Mesenchymal stem cell (in vitro differentiated cells and primary cell): ENCODE measurements around the gene HIPK2.

ENCODE experiments used
- DNase-seq: peaks from one replicate; pipeline ENCODE4 v3.0.0-alpha.2; 2013
- H2AFZ ChIP-seq: one replicate; pipeline ENCODE4 v1.6.1; 2013; ENCODE audit warnings: low read depth, mild to moderate bottlenecking, control low read depth, inconsistent platforms, low read length, moderate library complexity
- H2AK5ac ChIP-seq: 2 replicates; pipeline ENCODE4 v1.6.1; 2013; ENCODE audit warnings: low read length, moderate library complexity, mild to moderate bottlenecking, inconsistent platforms; ENCODE audit not compliant: severe bottlenecking
- H2BK120ac ChIP-seq: one replicate; pipeline ENCODE4 v1.6.1; 2013; ENCODE audit warnings: low read depth, mild to moderate bottlenecking, inconsistent platforms, low read length, moderate library complexity
- H2BK12ac ChIP-seq, 2 experiments: one replicate each; pipeline ENCODE4 v1.6.1; 2013; ENCODE audit warnings: inconsistent platforms in 2 of 2, low read length in 2 of 2, mild to moderate bottlenecking in 2 of 2, moderate library complexity in 2 of 2, control low read depth in 1 of 2
- H2BK15ac ChIP-seq: one replicate; pipeline ENCODE4 v1.6.1; 2013; ENCODE audit warnings: mild to moderate bottlenecking, low read depth, inconsistent platforms; ENCODE audit not compliant: poor library complexity, severe bottlenecking
- H2BK5ac ChIP-seq: 2 replicates; pipeline ENCODE4 v1.6.1; 2013; ENCODE audit warnings: low read depth, mild to moderate bottlenecking, low read length, control low read depth, inconsistent platforms; ENCODE audit not compliant: poor library complexity, severe bottlenecking
- H3K14ac ChIP-seq, 2 experiments: one replicate each; pipeline ENCODE4 v1.6.1; 2013; ENCODE audit warnings: inconsistent platforms in 2 of 2, low read length in 2 of 2, control low read depth in 1 of 2, mild to moderate bottlenecking in 1 of 2, moderate library complexity in 1 of 2
- H3K18ac ChIP-seq, 2 experiments: one replicate each; pipeline ENCODE4 v1.6.1; 2013; ENCODE audit warnings: inconsistent platforms in 2 of 2, low read length in 2 of 2, control low read depth in 1 of 2, low read depth in 1 of 2, mild to moderate bottlenecking in 1 of 2
- H3K23ac ChIP-seq, 2 experiments: one replicate each; pipeline ENCODE4 v1.6.1; 2013; ENCODE audit warnings: inconsistent platforms in 2 of 2, low read length in 2 of 2, mild to moderate bottlenecking in 2 of 2, moderate library complexity in 2 of 2, control low read depth in 1 of 2
- H3K27ac ChIP-seq: 2 replicates; pipeline ENCODE4 v1.5.1; 2013; ENCODE audit warnings: mild to moderate bottlenecking, moderate library complexity, low read length, control low read depth, inconsistent platforms; ENCODE audit not compliant: poor library complexity, severe bottlenecking
- H3K27me3 ChIP-seq, 2 experiments: 2 replicates each; pipeline versions ENCODE4 v1.6.1 to v1.7.0; 2013; ENCODE audit warnings: low read length in 2 of 2, mild to moderate bottlenecking in 2 of 2, moderate library complexity in 2 of 2, control low read depth in 1 of 2, inconsistent platforms in 1 of 2; ENCODE audit not compliant: control insufficient read depth in 1 of 2, insufficient read depth in 1 of 2
- H3K36me3 ChIP-seq, 2 experiments: 2 replicates each; pipeline versions ENCODE4 v1.6.1 to v1.7.0; 2013; ENCODE audit warnings: low read length in 2 of 2, control low read depth in 1 of 2, inconsistent platforms in 1 of 2, low read depth in 1 of 2, mild to moderate bottlenecking in 1 of 2; ENCODE audit not compliant: insufficient read depth in 2 of 2, control insufficient read depth in 1 of 2
- H3K4ac ChIP-seq, 2 experiments: one replicate each; pipeline ENCODE4 v1.6.1; 2013; ENCODE audit warnings: inconsistent platforms in 2 of 2, low read length in 2 of 2, mild to moderate bottlenecking in 2 of 2, moderate library complexity in 2 of 2, control low read depth in 1 of 2, low read depth in 1 of 2
- H3K4me1 ChIP-seq: 2 replicates; pipeline ENCODE4 v1.6.1; 2013; ENCODE audit warnings: low read depth, low read length, control low read depth; ENCODE audit not compliant: control insufficient read depth, insufficient read depth
- H3K4me2 ChIP-seq: 2 replicates; pipeline ENCODE4 v1.6.1; 2013; ENCODE audit warnings: low read length, mild to moderate bottlenecking, inconsistent platforms; ENCODE audit not compliant: poor library complexity, severe bottlenecking
- H3K4me3 ChIP-seq, 2 experiments: 2 replicates each; pipeline versions ENCODE4 v1.5.1 to v1.7.0; 2013; ENCODE audit warnings: low read length in 2 of 2, mild to moderate bottlenecking in 2 of 2, control low read depth in 1 of 2, low read depth in 1 of 2; ENCODE audit not compliant: insufficient read depth in 1 of 2
- H3K79me1 ChIP-seq: replicated peaks from 2 replicates; pipeline ENCODE4 v1.6.1; 2013; ENCODE audit warnings: mild to moderate bottlenecking, control low read depth, low read length, inconsistent platforms; ENCODE audit not compliant: poor library complexity, severe bottlenecking
- H3K9ac ChIP-seq: 2 replicates; pipeline ENCODE4 v1.7.0; 2013; ENCODE audit warnings: mild to moderate bottlenecking, low read length, moderate library complexity
- H3K9me3 ChIP-seq: 2 replicates; pipeline ENCODE4 v1.7.0; 2013; ENCODE audit warnings: mild to moderate bottlenecking, low read length; ENCODE audit not compliant: control insufficient read depth
- H4K8ac ChIP-seq: one replicate; pipeline ENCODE4 v1.6.1; 2013; ENCODE audit warnings: inconsistent platforms, mild to moderate bottlenecking, low read length, moderate library complexity
- H4K91ac ChIP-seq: one replicate; pipeline ENCODE4 v1.6.1; 2013; ENCODE audit warnings: mild to moderate bottlenecking, low read length, inconsistent platforms
- WGBS: methylation state at CpG from one replicate; pipeline ENCODE4 v1.1.7; 2013; ENCODE audit warnings: mixed read lengths; 5-methylcytosine and 5-hydroxymethylcytosine counted together

Gene HIPK2

DNA sequence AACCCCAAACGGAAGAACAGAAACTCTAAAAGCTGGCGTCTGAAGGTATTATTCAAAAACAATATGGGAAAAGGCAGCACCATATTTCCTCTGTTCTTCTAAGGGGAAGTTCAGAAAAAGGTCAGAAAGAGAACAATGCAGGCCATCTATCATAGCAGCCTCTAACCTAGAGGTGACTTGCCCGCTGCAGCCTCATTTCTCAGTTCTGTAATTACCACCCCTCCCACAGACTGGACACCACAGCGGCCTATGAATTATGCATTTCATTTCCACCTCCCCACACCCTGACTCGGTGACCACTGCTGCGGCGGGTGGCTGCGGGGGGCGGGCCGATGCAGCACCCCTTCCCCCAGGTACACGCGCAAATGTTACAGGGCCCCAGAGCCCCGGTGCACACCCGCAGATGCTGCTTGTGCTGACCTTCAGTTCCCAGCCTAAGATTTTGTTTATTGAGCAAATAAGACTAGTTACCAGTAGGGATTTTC lies 128.8 kb downstream of the HIPK2 start:
- no peak overlapping the region for H3K9ac ChIP-seq
- peak overlapping the region in 1 of 2 experiments; percentile 40 for H2BK12ac ChIP-seq
- no peak overlapping the region for H3K4ac ChIP-seq
- no peak overlapping the region for H2BK15ac ChIP-seq
- H3K9me3 ChIP-seq: no peaks in the 10 kb centered on the region
- peaks cover 3 to 13% of the 10 kb centered on the region in 2 experiments for H3K36me3 ChIP-seq
- H3K4me2 ChIP-seq: no peak overlapping the region
- no peak overlapping the region for H4K91ac ChIP-seq
- 92% methylated on average over 13 of the region's 14 CpGs for WGBS
- no peaks in the 10 kb centered on the region for H3K27me3 ChIP-seq
- peaks cover 26% of the 10 kb centered on the region for H3K79me1 ChIP-seq
- no peak overlapping the region for H4K8ac ChIP-seq
- H3K23ac ChIP-seq: no peak overlapping the region
- H2BK5ac ChIP-seq: no peak overlapping the region
- no peak overlapping the region for H2AK5ac ChIP-seq
- H3K18ac ChIP-seq: peak overlapping the region in 1 of 2 experiments; percentile 63
- H3K14ac ChIP-seq: peak overlapping the region in 1 of 2 experiments; percentile 44
- H3K4me3 ChIP-seq: no peak overlapping the region
- no peak overlapping the region for H2BK120ac ChIP-seq
- no peak overlapping the region for H2AFZ ChIP-seq
- no peak overlapping the region for H3K27ac ChIP-seq
- H3K4me1 ChIP-seq: peaks cover 34% of the 10 kb centered on the region
- no peak for DNase-seq

- peak overlapping the region in 1 of 2 experiments; percentile 38 for H2BK12ac ChIP-seq
Measured at GRCh38 chr7:139648391-139648861, 129.4 kb downstream of the HIPK2 start.

GRCh38 chr7:139647814-139648390 lies 129.9 kb downstream of the HIPK2 start:
- H3K9me3 ChIP-seq: no peaks in the 10 kb centered on the region
- no peak overlapping the region for H2BK15ac ChIP-seq
- H3K27me3 ChIP-seq: no peaks in the 10 kb centered on the region
- WGBS: 79% methylated on average over 2 of the region's 2 CpGs
- no peak overlapping the region for H3K4me2 ChIP-seq
- H3K4me1 ChIP-seq: peaks cover 31% of the 10 kb centered on the region
- no peak overlapping the region for H2AK5ac ChIP-seq
- H2BK5ac ChIP-seq: no peak overlapping the region
- no peak overlapping the region for H2AFZ ChIP-seq
- H3K79me1 ChIP-seq: peaks cover 28% of the 10 kb centered on the region
- no peak overlapping the region for H3K4ac ChIP-seq
- no peak overlapping the region for H3K23ac ChIP-seq
- H3K14ac ChIP-seq: no peak overlapping the region
- no peak overlapping the region for H2BK12ac ChIP-seq
- H3K4me3 ChIP-seq: no peak overlapping the region
- H4K91ac ChIP-seq: no peak overlapping the region
- peak overlapping the region; percentile 50 for H3K27ac ChIP-seq
- no peak overlapping the region for H4K8ac ChIP-seq
- H3K9ac ChIP-seq: no peak overlapping the region
- peak overlapping the region; percentile 14 to 33 for H3K18ac ChIP-seq
- DNase-seq: peak; percentile 34
- no peak overlapping the region for H2BK120ac ChIP-seq
- peaks cover 3 to 16% of the 10 kb centered on the region in 2 experiments for H3K36me3 ChIP-seq

More at GRCh38 chr7:139648391-139648861, 129.4 kb downstream of the HIPK2 start:
- no peak overlapping the region for H3K9ac ChIP-seq
- H3K9me3 ChIP-seq: no peaks in the 10 kb centered on the region
- no peak overlapping the region for H2BK5ac ChIP-seq
- DNase-seq: no peak
- peak overlapping the region; percentile 43 for H4K91ac ChIP-seq
- peak overlapping the region in 1 of 2 experiments; percentile 33 for H3K4ac ChIP-seq
- peak overlapping the region; percentile 19 for H4K8ac ChIP-seq
- no peak overlapping the region for H3K4me2 ChIP-seq
- H3K4me3 ChIP-seq: no peak overlapping the region
- H3K18ac ChIP-seq: peak overlapping the region in 1 of 2 experiments; percentile 33
- peaks cover 3 to 16% of the 10 kb centered on the region in 2 experiments for H3K36me3 ChIP-seq
- no peaks in the 10 kb centered on the region for H3K27me3 ChIP-seq
- H3K23ac ChIP-seq: peak overlapping the region in 1 of 2 experiments; percentile 0
- peak overlapping the region; percentile 50 for H3K27ac ChIP-seq
- peaks cover 34% of the 10 kb centered on the region for H3K4me1 ChIP-seq
- no peak overlapping the region for H2AK5ac ChIP-seq
- H2BK120ac ChIP-seq: no peak overlapping the region
- H3K79me1 ChIP-seq: peaks cover 28% of the 10 kb centered on the region
- no peak overlapping the region for H2AFZ ChIP-seq
- H2BK15ac ChIP-seq: no peak overlapping the region
- WGBS: 91% methylated on average over 18 of the region's 20 CpGs
- no peak overlapping the region for H3K14ac ChIP-seq

GRCh38 chr7:139647085-139647484 lies 130.7 kb downstream of the HIPK2 start:
- WGBS: 88% methylated on average over 2 of the region's 4 CpGs
- DNase-seq: no peak
- Histone ChIP-seq H3K9ac (no peak overlapping the region), H4K8ac (no peak overlapping the region), H2BK5ac (no peak overlapping the region), H4K91ac (no peak overlapping the region), H2BK12ac (peak overlapping the region in 1 of 2 experiments; percentile 93), H3K4me3 (no peak overlapping the region), H3K23ac (no peak overlapping the region), H3K36me3 (peaks cover 3 to 22% of the 10 kb centered on the region in 2 experiments), H3K4ac (no peak overlapping the region), H3K79me1 (peaks cover 32% of the 10 kb centered on the region), H2AK5ac (no peak overlapping the region), H3K9me3 (no peaks in the 10 kb centered on the region), H3K14ac (no peak overlapping the region), H2BK120ac (no peak overlapping the region), H2BK15ac (no peak overlapping the region), H3K4me1 (peaks cover 31% of the 10 kb centered on the region), H3K27me3 (no peaks in the 10 kb centered on the region), H3K4me2 (no peak overlapping the region), H3K18ac (peak overlapping the region in 1 of 2 experiments; percentile 40), H3K27ac (no peak overlapping the region), H2AFZ (no peak overlapping the region)
